Middle frontal gyrus (tissue), 1 donor: ENCODE measurements around the gene NDUFA8.

Source experiments
- DNase-seq: peaks from one replicate; pipeline ENCODE4 v3.0.0-alpha.2; 2015; ENCODE audit warnings: low spot score; ENCODE audit errors: extremely low spot score

Gene NDUFA8

GRCh38 chr9:122138560-122139268 is 20.9 kb downstream of the NDUFA8 start:
- DNase-seq = no peak

DNA sequence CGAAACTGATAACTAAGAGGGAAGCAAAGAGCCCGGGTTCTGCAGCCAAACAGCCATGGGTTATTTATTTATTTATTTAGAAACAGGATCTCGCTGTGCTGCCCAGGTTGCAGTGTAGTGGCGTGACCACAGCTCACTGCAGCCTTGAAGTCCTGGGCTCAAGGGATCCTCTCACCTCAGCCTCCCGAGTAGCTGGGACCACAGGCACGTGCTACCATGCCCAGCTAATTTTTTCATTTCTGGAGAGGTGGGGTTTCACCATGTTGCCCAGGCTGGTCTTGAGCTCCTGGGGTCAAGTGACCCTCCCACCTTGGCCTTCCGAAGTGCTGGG is 24.1 kb downstream of the NDUFA8 start:
- DNase-seq = no peak

GRCh38 chr9:122134822-122135528 is 24.6 kb downstream of the NDUFA8 start:
- DNase-seq = no peak

DNA sequence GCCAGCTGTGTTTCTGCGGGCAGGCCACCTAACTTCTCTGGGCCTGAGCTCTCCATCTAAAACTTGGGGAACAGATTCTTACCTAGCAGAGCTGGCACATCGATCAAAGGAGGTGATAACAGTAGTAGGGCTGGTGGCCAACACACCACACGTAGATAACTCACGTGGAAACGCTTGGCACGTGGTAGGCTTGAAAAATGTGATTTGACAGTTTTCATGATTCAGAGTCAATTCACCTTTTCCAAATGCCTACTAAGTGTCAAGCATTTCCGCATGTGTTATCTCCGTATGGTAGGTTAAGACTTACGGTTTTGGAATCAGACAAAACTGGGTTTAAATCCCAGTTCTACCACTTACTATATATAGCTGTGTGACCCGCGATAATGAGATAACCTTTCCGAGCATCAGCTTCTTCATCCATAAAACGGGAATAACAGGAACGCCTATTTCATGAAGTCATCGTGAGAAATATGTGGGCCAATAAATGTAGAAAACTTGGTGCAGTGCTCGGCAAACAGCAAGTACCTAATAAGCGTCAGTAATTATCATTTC is 25.5 kb downstream of the NDUFA8 start:
- no peak for DNase-seq

GRCh38 chr9:122133263-122133983 is 26.2 kb downstream of the NDUFA8 start:
- no peak for DNase-seq

- DNase-seq = no peak
Observed at GRCh38 chr9:122132539-122132938, 27.0 kb downstream of the NDUFA8 start.

DNA sequence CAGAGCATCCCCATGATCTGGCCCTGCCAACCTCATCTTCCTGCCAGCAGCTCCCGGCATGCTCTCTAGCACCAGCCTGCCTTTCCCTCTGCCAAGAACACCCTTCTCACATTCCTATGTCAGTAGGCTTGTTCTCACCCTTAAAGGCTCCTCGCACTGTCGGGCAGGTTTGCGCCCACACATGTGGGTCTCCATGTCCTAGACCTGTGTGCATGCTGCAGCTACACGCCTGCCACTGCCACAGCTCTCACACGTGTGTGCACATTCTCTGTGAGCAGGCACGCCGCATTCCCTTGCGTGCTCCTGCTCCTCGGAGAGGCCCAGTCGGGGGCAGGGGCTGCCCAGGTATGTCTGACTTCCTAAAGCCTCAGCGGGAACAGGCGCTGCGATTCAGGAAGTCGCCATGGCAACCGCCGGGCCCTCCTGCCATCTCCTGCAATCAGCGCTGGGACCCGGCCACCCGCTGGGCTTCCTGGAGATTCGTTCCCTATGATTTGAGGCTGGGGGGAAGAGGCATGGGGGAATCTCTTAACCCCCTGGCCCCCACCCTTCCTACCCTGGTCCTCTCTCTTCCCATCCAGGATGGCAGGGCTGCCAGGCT is 28.1 kb downstream of the NDUFA8 start:
- DNase-seq = no peak

GRCh38 chr9:122130837-122131236 is 28.7 kb downstream of the NDUFA8 start:
- no peak for DNase-seq

DNA sequence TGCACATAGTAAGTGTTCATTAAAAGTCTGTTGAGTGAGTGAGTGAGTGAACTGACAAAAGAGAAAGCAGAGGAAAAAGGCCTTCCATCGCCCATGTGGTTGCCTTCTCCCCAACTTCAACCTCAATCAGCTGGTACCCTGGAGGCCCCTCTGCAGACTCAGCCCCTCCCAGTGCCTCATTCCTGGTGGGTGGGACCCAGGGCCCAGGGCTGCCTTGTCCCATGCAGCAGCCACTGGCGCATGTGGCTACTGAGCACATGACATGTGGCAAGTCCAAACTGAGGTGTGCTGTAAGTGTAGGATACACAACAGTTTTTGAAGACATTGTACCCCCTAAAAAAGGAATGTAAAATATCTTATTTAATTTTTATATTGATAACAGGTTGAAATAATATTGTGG is 29.6 kb downstream of the NDUFA8 start:
- no peak for DNase-seq

DNA sequence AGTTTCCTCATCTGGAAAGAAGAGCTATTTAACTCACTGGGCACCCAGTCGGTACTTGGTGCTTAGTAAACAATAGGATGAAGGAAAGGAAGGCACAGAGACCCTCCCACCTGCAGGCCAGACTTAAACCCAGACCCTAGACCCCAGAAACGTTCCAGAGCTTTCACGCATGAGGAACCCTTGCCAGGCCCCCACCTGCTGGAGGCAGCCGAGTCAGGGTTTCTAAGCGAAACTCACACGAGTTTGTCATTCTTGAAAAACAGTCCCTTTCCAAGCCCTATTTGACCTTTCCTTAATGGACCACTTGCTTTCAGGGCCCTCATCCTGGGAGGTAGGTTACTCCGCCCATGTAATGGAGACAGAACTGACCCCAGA is 30.6 kb downstream of the NDUFA8 start:
- no peak for DNase-seq

DNA sequence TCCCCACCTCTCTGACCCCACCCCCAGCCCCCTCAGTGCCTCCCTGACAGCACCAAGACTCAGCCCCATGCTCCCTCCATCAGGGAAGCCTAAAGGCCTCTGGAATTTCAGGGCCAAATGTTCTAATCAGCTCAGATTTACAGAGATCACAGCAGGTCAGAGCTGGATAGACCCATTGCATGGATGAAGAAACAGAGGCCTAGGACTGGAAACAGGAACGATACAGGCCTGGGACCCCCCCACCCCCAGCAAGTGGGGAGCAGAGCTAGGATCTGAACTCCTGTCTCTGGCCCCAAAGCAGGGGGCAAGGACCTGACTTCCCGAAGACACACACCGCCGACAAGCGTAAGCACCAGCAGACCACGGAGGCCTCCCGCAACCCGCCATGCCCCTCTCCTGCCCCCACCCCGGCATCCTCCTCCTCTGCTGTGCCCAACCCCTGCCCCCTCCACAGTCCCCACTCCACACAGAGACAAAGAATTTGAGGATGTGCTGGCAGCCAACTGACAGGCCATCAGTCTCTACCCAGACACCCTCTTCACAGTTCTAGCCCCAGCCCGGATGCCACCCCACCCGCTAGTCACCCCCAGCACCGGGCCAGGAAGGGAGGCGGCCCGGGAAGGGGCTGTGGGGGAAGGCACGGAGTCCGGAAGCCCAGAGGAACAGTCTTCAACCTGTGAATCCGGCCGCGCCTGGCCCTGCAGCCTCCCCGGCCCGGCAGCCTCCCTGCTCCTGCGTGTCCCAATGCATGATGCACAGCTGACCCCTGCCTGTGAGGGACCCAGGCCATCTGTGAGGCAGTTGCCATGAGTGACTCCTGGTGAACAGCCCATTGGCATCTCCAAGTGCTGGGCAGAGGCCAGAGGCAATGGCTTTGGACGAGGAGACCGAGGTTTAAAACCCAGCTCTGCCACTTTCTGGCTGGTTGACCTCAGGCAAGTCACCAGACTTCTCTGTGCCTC is 31.3 kb downstream of the NDUFA8 start:
- DNase-seq = no peak

DNA sequence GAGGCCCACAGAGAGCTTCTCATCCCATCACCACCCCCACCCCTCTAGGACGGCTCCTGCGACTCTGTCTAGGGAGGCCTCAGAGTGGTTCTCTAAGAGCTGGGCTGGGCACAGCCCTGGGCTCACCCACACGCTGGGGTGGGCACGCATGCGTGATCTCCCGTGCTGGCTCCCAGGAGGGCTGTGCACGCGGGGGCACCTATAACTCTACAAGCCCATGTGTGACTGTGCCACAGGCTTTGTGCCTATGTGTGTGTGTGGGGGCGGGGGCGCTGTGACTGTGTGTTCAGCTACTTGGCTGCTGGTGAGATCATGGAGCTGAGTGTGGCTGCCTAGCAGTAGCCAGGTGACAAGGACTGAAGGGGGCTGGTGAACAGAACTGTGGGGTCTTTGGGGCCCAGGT is 32.2 kb downstream of the NDUFA8 start:
- peak; percentile 32 for DNase-seq

DNA sequence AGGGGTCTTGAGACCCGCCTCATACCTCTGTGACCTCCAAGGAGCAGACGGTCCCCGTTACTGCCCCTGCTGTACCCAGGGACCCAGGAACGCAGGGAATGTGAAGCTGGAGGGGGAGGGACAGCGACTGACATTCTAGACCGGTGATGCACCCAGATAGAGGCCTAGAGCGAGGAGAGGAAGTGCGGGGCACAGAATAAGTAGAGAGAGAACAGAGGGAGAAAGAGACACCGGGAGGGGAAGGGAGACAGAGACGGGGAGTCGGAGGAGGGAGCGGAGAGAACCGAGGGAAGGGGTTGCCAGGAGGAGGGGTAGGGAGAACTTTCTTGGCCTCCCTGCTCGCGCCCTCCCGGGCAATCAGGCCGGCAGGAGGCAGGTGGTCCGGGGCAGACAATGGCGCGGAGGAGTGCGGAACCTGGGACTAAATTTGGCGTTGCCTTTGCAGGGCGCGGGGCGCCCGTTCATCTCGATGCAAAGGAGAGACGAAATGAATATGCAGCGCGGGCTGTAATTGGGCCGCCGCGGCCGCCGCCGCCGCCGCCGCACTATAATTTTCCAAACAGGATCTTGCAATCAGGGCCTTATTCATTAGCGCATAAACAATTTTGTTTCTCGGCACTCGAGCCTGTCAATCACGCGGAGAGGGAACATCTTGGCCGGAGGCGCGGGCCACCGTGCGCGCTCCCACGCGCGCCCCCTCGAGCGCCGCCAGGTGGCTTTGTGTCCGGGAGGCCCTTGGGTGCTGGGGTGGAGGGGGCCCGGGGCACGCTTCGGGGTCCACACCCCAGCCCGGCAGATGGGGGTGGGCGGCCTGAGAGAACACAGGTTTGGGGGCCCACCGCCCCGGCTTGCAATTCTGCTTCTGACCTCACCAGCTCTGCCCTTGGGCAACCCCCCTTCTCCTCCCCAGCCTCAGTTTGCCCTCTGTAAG is 33.0 kb downstream of the NDUFA8 start:
- DNase-seq = no peak

- DNase-seq = no peak
Observed at GRCh38 chr9:122125509-122126330, 33.9 kb downstream of the NDUFA8 start.

DNA sequence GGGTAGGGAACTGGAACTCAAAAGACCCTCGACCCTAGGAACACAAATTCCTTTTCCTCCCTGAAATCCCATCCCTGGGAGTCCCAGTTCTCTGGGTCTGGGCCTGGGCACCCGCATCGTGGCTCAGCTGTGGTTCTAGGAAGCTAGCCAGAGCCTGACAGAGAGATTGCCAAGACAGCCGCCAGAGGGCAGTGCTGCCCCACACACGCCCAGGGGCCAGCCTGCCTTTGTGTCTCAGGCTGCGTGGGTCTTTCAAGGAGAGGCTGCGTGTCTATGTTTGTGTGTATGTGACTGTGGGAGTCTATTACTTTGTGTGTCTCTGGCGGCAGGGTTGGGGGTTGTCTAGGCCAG is 34.4 kb downstream of the NDUFA8 start:
- DNase-seq = peak; percentile 74

DNA sequence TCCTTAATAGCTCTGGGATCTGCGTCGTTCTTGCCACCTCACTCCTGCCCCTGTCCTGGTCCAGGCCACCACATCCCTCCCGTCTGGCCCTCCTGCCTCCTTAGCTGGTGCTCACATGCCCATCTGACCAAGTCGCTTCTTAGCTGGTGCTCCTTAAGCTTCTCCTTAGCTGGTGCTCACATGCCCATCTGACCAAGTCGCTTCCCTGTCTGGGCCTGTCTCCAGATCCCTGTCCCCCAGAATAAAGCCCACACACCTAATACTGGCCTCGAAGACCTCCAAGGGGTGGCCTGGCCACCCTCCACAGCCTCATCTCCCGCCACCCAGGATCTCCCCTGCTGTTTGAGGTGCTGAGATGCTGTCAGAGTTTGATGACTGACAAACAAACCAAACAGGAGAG is 35.1 kb downstream of the NDUFA8 start:
- no peak for DNase-seq

GRCh38 chr9:122124048-122124447 is 35.5 kb downstream of the NDUFA8 start:
- no peak for DNase-seq

- peak; percentile 66 for DNase-seq
Observed at GRCh38 chr9:122122903-122123632, 36.5 kb downstream of the NDUFA8 start.
